GM23338 (cell line): ENCODE measurements around the gene FAM110C. TPM values are rescaled to one million over a fixed set of nuclear protein-coding genes. Genes with fewer than 3 reads are reported as not detected.

Experiments
- ATAC-seq: fragments of 200-7000 bp; cut with Tn5 transposase; 3 replicates; pipeline ENCODE4 v1.9.1; 2020
- DNase-seq: peaks from one replicate; pipeline ENCODE4 v3.0.0-alpha.2; 2015; ENCODE audit warnings: low spot score
- H2AFZ ChIP-seq: fragments of 200-600 bp; sonication (generic); 2 replicates; pipeline ENCODE4 v1.8.0; 2016; ENCODE audit warnings: antibody characterized with exemption, mild to moderate bottlenecking, moderate library complexity
- H3F3A ChIP-seq: fragments of 200-600 bp; sonication (generic); replicated peaks from 2 replicates; pipeline ENCODE4 v1.8.0; 2017; ENCODE audit warnings: antibody characterized with exemption, mixed run types, low read depth
- H3K27ac ChIP-seq: fragments of 200-600 bp; sonication (generic); 2 replicates; pipeline ENCODE4 v1.6.1; 2016; ENCODE audit warnings: low read depth
- H3K27me3 ChIP-seq: fragments of 200-600 bp; sonication (generic); 2 replicates; pipeline ENCODE4 v1.8.0; 2016; ENCODE audit warnings: mild to moderate bottlenecking, mixed run types, moderate library complexity; ENCODE audit not compliant: insufficient read depth
- H3K36me3 ChIP-seq: fragments of 200-600 bp; sonication (generic); 2 replicates; pipeline ENCODE4 v1.8.0; 2016; ENCODE audit warnings: mild to moderate bottlenecking; ENCODE audit not compliant: insufficient read depth
- H3K4me1 ChIP-seq: fragments of 200-600 bp; sonication (generic); 2 replicates; pipeline ENCODE4 v1.8.0; 2016; ENCODE audit warnings: mild to moderate bottlenecking, moderate library complexity; ENCODE audit not compliant: insufficient read depth
- H3K4me2 ChIP-seq: fragments of 200-600 bp; sonication (generic); 2 replicates; pipeline ENCODE4 v1.7.1; 2017; ENCODE audit warnings: mixed run types
- H3K4me3 ChIP-seq: fragments of 200-600 bp; sonication (generic); 2 replicates; pipeline ENCODE4 v1.6.1; 2016; ENCODE audit warnings: mixed run types
- H3K79me2 ChIP-seq: fragments of 200-600 bp; sonication (generic); replicated peaks from 2 replicates; pipeline ENCODE4 v1.8.0; 2017; ENCODE audit warnings: mild to moderate bottlenecking; ENCODE audit not compliant: insufficient read depth
- H3K9me2 ChIP-seq: fragments of 200-600 bp; sonication (generic); 2 replicates; pipeline ENCODE4 v1.8.0; 2017; ENCODE audit not compliant: insufficient read depth
- H4K20me1 ChIP-seq: fragments of 200-600 bp; sonication (generic); replicated peaks from 2 replicates; pipeline ENCODE4 v1.8.0; 2017; ENCODE audit warnings: mild to moderate bottlenecking; ENCODE audit not compliant: insufficient read depth
- H3K27ac Mint-ChIP-seq: 2 replicates; pipeline ENCODE4 v1.8.0; 2020; ENCODE audit warnings: inconsistent platforms, mild to moderate bottlenecking, moderate library complexity, mixed read lengths
- H3K27me3 Mint-ChIP-seq: 3 replicates; pipeline ENCODE4 v1.8.0; 2022; ENCODE audit warnings: low read depth, mild to moderate bottlenecking, moderate library complexity, mixed read lengths, inconsistent platforms; ENCODE audit not compliant: insufficient read depth, poor library complexity
- H3K36me3 Mint-ChIP-seq: 3 replicates; pipeline ENCODE4 v1.8.0; 2021; ENCODE audit warnings: low read depth, mild to moderate bottlenecking, inconsistent platforms, moderate library complexity, mixed read lengths
- H3K4me1 Mint-ChIP-seq: 3 replicates; pipeline ENCODE4 v1.8.0; 2020; ENCODE audit warnings: mild to moderate bottlenecking, inconsistent platforms, mixed read lengths
- H3K4me3 Mint-ChIP-seq: 3 replicates; pipeline ENCODE4 v1.8.0; 2021; ENCODE audit warnings: moderate library complexity, mild to moderate bottlenecking, inconsistent platforms, mixed read lengths
- H3K9me3 Mint-ChIP-seq: 3 replicates; pipeline ENCODE4 v1.8.0; 2020; ENCODE audit warnings: moderate library complexity, mild to moderate bottlenecking, inconsistent platforms, mixed read lengths
- EZH2 ChIP-seq: fragments of 200-600 bp; sonication (generic); IDR thresholded peaks from one replicate; pipeline ENCODE4 v1.8.0; 2017; ENCODE audit warnings: antibody characterized with exemption, mild to moderate bottlenecking, low read depth; ENCODE audit not compliant: unreplicated experiment
- EZH2phosphoT487 ChIP-seq: fragments of 200-600 bp; sonication (generic); IDR thresholded peaks from one replicate; pipeline ENCODE4 v1.8.1; 2018; ENCODE audit warnings: antibody characterized with exemption; ENCODE audit not compliant: unreplicated experiment
- JUNB ChIP-seq: IDR thresholded peaks from one replicate; pipeline ENCODE4 v1.6.1; 2016; ENCODE audit warnings: antibody characterized with exemption; ENCODE audit not compliant: unreplicated experiment
- NANOG ChIP-seq: IDR thresholded peaks from 2 replicates; pipeline ENCODE4 v1.6.1; 2016; ENCODE audit warnings: antibody characterized with exemption, borderline replicate concordance
- POLR2AphosphoS5 ChIP-seq: IDR thresholded peaks from 2 replicates; pipeline ENCODE4 v1.6.1; 2016; ENCODE audit warnings: antibody characterized with exemption, low read depth
- STAT1 ChIP-seq: IDR thresholded peaks from one replicate; pipeline ENCODE4 v1.6.1; 2016; ENCODE audit warnings: antibody characterized with exemption; ENCODE audit not compliant: unreplicated experiment
- ZNF114 ChIP-seq: fragments of 250-450 bp; sonication (Bioruptor Pico); IDR thresholded peaks from 2 replicates; pipeline ENCODE4 v1.5.0; 2020; ENCODE audit warnings: mild to moderate bottlenecking, moderate library complexity
- ZNF331 ChIP-seq: fragments of 250-450 bp; sonication (Bioruptor Pico); IDR thresholded peaks from 2 replicates; pipeline ENCODE4 v1.5.0; 2020; ENCODE audit warnings: low read depth, mild to moderate bottlenecking, moderate library complexity
- polyA plus RNA-seq: library from polyadenylated mRNA; unstranded; fragments of >200 nt; fragmentation: Nextera tagmentation; extraction: Ambion mirVana; gene quantifications from 2 replicates; pipeline ENCODE4 v1.2.1, GENCODE V29; 2016
- total RNA-seq: library from RNA; depleted of rRNA; stranded (reverse); fragments of >200 nt; shearing (Covaris generic); gene quantifications from 2 replicates; pipeline ENCODE4 v1.2.3, GENCODE V29; 2014
- TF ChIP-seq, protein P1 (sequence below): fragments of 250-450 bp; sonication (Bioruptor Pico); IDR thresholded peaks from 2 replicates; pipeline ENCODE4 v1.5.0; 2020; ENCODE audit warnings: mild to moderate bottlenecking, moderate library complexity
- TF ChIP-seq, protein P2 (sequence below), 2 experiments: fragments of 200-600 bp in 1 of 2; sonication (generic) in 1 of 2; conservative IDR thresholded peaks; 2 replicates each; pipeline versions ENCODE4 v1.5.1 to v1.6.1; 2016 to 2017; ENCODE audit warnings: antibody characterized with exemption in 2 of 2, low read depth in 2 of 2, mild to moderate bottlenecking in 2 of 2, moderate library complexity in 1 of 2

FAM110C gene
- total and polyA plus RNA-seq, 2 experiments from 2014 or later: 7.9 to 20.9 TPM

DNA sequence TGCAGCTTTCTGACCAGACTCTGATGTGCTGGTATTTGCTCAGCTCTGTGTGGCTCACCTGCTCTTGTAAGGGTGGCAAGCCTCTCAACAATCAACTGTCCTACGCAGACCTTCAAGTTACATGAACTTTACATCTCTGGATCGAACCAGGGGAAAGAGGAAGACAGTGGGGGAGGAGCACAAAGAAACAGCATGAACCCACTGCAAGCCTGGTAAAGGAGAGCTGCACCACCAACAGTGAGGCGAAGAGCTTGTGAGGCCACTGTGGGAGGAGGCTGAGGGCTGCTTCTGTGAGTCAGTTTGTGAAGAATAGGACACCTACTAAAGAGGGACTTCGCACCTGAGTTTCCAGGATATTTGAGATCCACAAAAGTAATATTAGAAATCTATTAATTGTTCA, 18.8 kb upstream of the FAM110C start:
- DNase-seq: peak; percentile 44

DNA sequence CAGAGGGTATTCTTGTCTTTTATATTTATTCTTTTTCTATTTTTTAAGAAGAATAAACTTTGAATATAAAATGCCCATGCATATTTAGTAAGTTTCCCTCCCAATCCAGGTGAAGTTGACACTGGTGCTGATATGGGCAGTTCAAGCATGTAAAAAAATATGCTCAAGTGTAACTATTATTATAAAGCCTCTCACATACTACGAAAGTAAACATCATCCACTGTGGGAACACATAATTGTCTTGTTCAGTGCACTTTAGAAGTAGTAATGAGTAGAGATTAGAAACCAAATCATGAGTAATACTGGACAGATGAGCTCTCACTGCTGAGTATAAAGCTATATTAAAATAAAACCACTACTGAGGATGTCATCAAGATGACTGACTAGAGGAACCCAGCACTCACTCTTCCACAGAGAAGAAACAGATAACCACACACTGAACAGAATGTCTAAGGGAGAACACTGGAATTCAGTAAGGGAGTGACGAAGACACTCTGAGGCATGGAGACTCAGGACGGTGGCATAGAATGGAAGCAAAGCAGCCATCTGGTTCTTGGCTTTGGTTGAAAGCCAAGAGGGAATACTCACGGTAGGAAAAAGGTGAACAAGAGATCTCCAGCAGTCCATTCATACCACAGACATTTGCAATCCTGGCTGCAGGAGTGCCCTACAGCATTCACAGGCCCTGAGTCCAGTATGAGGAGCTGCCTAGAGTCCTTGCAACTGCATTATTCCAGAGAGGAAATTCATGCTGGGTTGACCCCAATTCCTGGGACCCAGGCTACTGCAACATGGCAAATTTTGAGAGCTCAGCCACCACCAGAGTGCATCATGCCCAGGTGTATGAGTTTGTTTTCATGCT, 9.5 kb upstream of the FAM110C start:
- Histone ChIP-seq H3K79me2 (no peaks in the 10 kb centered on the region), H3K4me3 (no peak overlapping the region), H4K20me1 (no peaks in the 10 kb centered on the region), H2AFZ (no peak overlapping the region), H3K9me2 (peaks cover 4% of the 10 kb centered on the region; the same call in 1 of the 2 replicates), H3K4me1 (no peaks in the 10 kb centered on the region), H3F3A (no peaks in the 10 kb centered on the region), H3K27ac (no peak overlapping the region), H3K27me3 (no peaks in the 10 kb centered on the region), H3K36me3 (peaks cover 4% of the 10 kb centered on the region; the same call in 1 of the 2 replicates), H3K4me2 (no peak overlapping the region)
- DNase-seq: no peak
- no peak overlapping the region for H3K27ac Mint-ChIP-seq
- peaks cover 26% of the 10 kb centered on the region for H3K9me3 Mint-ChIP-seq
- H3K4me1 Mint-ChIP-seq: peaks cover 2% of the 10 kb centered on the region; the same call in 1 of the 3 replicates
- no peak overlapping the region for H3K4me3 Mint-ChIP-seq
- H3K36me3 Mint-ChIP-seq: peaks cover 12% of the 10 kb centered on the region
- ATAC-seq: no peak
- peaks cover 2% of the 10 kb centered on the region for H3K27me3 Mint-ChIP-seq
- TF ChIP-seq EZH2phosphoT487 (no peak), ZNF331 (CRISPR knock-in tag) (no peak), POLR2AphosphoS5 (no peak), JUNB (no peak), NANOG (no peak), STAT1 (no peak), EZH2 (no peak)
- TF ChIP-seq, protein P1, sequence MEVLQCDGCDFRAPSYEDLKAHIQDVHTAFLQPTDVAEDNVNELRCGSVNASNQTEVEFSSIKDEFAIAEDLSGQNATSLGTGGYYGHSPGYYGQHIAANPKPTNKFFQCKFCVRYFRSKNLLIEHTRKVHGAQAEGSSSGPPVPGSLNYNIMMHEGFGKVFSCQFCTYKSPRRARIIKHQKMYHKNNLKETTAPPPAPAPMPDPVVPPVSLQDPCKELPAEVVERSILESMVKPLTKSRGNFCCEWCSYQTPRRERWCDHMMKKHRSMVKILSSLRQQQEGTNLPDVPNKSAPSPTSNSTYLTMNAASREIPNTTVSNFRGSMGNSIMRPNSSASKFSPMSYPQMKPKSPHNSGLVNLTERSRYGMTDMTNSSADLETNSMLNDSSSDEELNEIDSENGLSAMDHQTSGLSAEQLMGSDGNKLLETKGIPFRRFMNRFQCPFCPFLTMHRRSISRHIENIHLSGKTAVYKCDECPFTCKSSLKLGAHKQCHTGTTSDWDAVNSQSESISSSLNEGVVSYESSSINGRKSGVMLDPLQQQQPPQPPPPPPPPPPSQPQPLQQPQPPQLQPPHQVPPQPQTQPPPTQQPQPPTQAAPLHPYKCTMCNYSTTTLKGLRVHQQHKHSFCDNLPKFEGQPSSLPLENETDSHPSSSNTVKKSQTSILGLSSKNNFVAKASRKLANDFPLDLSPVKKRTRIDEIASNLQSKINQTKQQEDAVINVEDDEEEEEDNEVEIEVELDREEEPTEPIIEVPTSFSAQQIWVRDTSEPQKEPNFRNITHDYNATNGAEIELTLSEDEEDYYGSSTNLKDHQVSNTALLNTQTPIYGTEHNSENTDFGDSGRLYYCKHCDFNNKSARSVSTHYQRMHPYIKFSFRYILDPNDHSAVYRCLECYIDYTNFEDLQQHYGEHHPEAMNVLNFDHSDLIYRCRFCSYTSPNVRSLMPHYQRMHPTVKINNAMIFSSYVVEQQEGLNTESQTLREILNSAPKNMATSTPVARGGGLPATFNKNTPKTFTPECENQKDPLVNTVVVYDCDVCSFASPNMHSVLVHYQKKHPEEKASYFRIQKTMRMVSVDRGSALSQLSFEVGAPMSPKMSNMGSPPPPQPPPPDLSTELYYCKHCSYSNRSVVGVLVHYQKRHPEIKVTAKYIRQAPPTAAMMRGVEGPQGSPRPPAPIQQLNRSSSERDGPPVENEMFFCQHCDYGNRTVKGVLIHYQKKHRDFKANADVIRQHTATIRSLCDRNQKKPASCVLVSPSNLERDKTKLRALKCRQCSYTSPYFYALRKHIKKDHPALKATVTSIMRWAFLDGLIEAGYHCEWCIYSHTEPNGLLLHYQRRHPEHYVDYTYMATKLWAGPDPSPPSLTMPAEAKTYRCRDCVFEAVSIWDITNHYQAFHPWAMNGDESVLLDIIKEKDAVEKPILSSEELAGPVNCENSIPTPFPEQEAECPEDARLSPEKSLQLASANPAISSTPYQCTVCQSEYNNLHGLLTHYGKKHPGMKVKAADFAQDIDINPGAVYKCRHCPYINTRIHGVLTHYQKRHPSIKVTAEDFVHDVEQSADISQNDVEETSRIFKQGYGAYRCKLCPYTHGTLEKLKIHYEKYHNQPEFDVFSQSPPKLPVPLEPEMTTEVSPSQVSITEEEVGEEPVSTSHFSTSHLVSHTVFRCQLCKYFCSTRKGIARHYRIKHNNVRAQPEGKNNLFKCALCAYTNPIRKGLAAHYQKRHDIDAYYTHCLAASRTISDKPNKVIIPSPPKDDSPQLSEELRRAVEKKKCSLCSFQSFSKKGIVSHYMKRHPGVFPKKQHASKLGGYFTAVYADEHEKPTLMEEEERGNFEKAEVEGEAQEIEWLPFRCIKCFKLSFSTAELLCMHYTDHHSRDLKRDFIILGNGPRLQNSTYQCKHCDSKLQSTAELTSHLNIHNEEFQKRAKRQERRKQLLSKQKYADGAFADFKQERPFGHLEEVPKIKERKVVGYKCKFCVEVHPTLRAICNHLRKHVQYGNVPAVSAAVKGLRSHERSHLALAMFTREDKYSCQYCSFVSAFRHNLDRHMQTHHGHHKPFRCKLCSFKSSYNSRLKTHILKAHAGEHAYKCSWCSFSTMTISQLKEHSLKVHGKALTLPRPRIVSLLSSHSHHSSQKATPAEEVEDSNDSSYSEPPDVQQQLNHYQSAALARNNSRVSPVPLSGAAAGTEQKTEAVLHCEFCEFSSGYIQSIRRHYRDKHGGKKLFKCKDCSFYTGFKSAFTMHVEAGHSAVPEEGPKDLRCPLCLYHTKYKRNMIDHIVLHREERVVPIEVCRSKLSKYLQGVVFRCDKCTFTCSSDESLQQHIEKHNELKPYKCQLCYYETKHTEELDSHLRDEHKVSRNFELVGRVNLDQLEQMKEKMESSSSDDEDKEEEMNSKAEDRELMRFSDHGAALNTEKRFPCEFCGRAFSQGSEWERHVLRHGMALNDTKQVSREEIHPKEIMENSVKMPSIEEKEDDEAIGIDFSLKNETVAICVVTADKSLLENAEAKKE (CRISPR knock-in tag): no peak
- TF ChIP-seq, protein P2, sequence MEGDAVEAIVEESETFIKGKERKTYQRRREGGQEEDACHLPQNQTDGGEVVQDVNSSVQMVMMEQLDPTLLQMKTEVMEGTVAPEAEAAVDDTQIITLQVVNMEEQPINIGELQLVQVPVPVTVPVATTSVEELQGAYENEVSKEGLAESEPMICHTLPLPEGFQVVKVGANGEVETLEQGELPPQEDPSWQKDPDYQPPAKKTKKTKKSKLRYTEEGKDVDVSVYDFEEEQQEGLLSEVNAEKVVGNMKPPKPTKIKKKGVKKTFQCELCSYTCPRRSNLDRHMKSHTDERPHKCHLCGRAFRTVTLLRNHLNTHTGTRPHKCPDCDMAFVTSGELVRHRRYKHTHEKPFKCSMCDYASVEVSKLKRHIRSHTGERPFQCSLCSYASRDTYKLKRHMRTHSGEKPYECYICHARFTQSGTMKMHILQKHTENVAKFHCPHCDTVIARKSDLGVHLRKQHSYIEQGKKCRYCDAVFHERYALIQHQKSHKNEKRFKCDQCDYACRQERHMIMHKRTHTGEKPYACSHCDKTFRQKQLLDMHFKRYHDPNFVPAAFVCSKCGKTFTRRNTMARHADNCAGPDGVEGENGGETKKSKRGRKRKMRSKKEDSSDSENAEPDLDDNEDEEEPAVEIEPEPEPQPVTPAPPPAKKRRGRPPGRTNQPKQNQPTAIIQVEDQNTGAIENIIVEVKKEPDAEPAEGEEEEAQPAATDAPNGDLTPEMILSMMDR (conservative IDR thresholded peaks at IDR 0.05; ENCODE audit: low read depth in 2 of 2): no peak

More for the DNA sequence above, 18.8 kb upstream of the FAM110C start:
- H3K4me1 ChIP-seq: peaks cover 14% of the 10 kb centered on the region; the same call in 1 of the 2 replicates
- Mint-ChIP-seq H3K27ac (no peak overlapping the region), H3K27me3 (no peaks in the 10 kb centered on the region), H3K4me1 (peaks cover 28% of the 10 kb centered on the region; the same call in 2 of the 3 replicates), H3K36me3 (no peaks in the 10 kb centered on the region), H3K9me3 (no peaks in the 10 kb centered on the region), H3K4me3 (no peak overlapping the region)
- no peaks in the 10 kb centered on the region for H3K36me3 ChIP-seq
- ATAC-seq: peak; percentile 98
- H3F3A ChIP-seq: no peaks in the 10 kb centered on the region
- H3K4me3 ChIP-seq: no peak overlapping the region
- no peaks in the 10 kb centered on the region for H3K27me3 ChIP-seq
- H4K20me1 ChIP-seq: no peaks in the 10 kb centered on the region
- H3K9me2 ChIP-seq: peaks cover 6% of the 10 kb centered on the region; the same call in 1 of the 2 replicates
- H3K4me2 ChIP-seq: peak overlapping the region; percentile 63
- H3K79me2 ChIP-seq: no peaks in the 10 kb centered on the region
- TF ChIP-seq ZNF114 (CRISPR knock-in tag): no peak
- no peak overlapping the region for H3K27ac ChIP-seq
- peak overlapping the region; percentile 96 for H2AFZ ChIP-seq
